ENCODE data around the gene CHCHD10. TPM values are rescaled to one million over a fixed set of nuclear protein-coding genes. Genes with fewer than 3 reads are reported as not detected.

Gene CHCHD10
- total RNA-seq, 1 donor from 2014 or later, result 68.8 TPM

- CTCF ChIA-PET, result no interaction called here
These were observed 44.6 kb upstream of the CHCHD10 start for GRCh38 chr22:23812378-23812777.

GRCh38 chr22:23806837-23807236, 39.1 kb upstream of the CHCHD10 start:
- no peak for TF ChIP-seq CTCF (IDR thresholded peaks at IDR 0.05)
- POLR2A ChIA-PET, result interaction anchor here (1.0 to 1.1 kb wide), 2 partner anchors 31 to 40 kb away, joined by 4 to 6 read pairs; no protein-coding TSS in a partner anchor
- CTCF ChIA-PET, result no interaction called here
- intact Hi-C loops (cut with micrococcal nuclease), result no loop called here
- H3K4me1 Mint-ChIP-seq, result peaks cover 68% of the 10 kb centered on the region
- H3K27ac Mint-ChIP-seq, result peak overlapping the region; percentile 80
- DNase-seq (no peak), ATAC-seq (ENCODE audit: low read depth) (no peak)
- H3K4me3 Mint-ChIP-seq, result peak overlapping the region; percentile 7
- H3K9me3 Mint-ChIP-seq, result no peaks in the 10 kb centered on the region
- H3K36me3 Mint-ChIP-seq (ENCODE audit: low read depth), result peaks cover 75% of the 10 kb centered on the region
- no peaks in the 10 kb centered on the region for H3K27me3 Mint-ChIP-seq

More at GRCh38 chr22:23812378-23812777, 44.6 kb upstream of the CHCHD10 start:
- Mint-ChIP-seq H3K36me3 (ENCODE audit: low read depth) (peaks cover 70% of the 10 kb centered on the region), H3K4me3 (no peak overlapping the region), H3K27ac (no peak overlapping the region), H3K27me3 (no peaks in the 10 kb centered on the region), H3K4me1 (peaks cover 19% of the 10 kb centered on the region), H3K9me3 (no peaks in the 10 kb centered on the region)
- TF ChIP-seq CTCF (IDR thresholded peaks at IDR 0.05), result no peak
- intact Hi-C loops (cut with micrococcal nuclease), result no loop called here
- DNase-seq, result no peak
- POLR2A ChIA-PET, result interaction anchor here (1.1 kb wide), 1 partner anchor 8 kb away, joined by 5 read pairs; no protein-coding TSS in a partner anchor
- no peak for ATAC-seq (ENCODE audit: low read depth)

GRCh38 chr22:23804781-23805291, 37.1 kb upstream of the CHCHD10 start:
- ChIA-PET POLR2A (interaction anchor here (0.5 to 1.8 kb wide), 5 partner anchors 17 to 87 kb away, joined by 3 to 8 read pairs (median 4); partner anchors contain the start of genes SMARCB1 and ZNF70), CTCF (interaction anchor here (1.0 kb wide), 1 partner anchor 45 kb away, joined by 5 read pairs; no protein-coding TSS in a partner anchor)
- H3K36me3 Mint-ChIP-seq (ENCODE audit: low read depth), result peaks cover 72% of the 10 kb centered on the region
- no peak for DNase-seq
- ATAC-seq (ENCODE audit: low read depth), result no peak
- TF ChIP-seq CTCF (IDR thresholded peaks at IDR 0.05), result no peak
- peak overlapping the region; percentile 80 for H3K27ac Mint-ChIP-seq
- peak overlapping the region; percentile 48 for H3K4me3 Mint-ChIP-seq
- H3K4me1 Mint-ChIP-seq, result peaks cover 77% of the 10 kb centered on the region
- no peaks in the 10 kb centered on the region for H3K9me3 Mint-ChIP-seq
- intact Hi-C loops (cut with micrococcal nuclease), result no loop called here
- no peaks in the 10 kb centered on the region for H3K27me3 Mint-ChIP-seq

GRCh38 chr22:23803001-23803819, 35.4 kb upstream of the CHCHD10 start:
- ChIA-PET CTCF (no interaction called here), POLR2A (interaction anchor here (0.8 to 5.0 kb wide), 6 partner anchors 34 to 54 kb away, joined by 4 to 46 read pairs (median 7); partner anchors contain the start of genes DERL3, SLC2A11 and ZNF70)
- H3K4me1 Mint-ChIP-seq, result peaks cover 92% of the 10 kb centered on the region
- H3K4me3 Mint-ChIP-seq, result peak overlapping the region; percentile 75
- peak overlapping the region; percentile 97 for H3K27ac Mint-ChIP-seq
- no peak for TF ChIP-seq CTCF (IDR thresholded peaks at IDR 0.05)
- intact Hi-C loops (cut with micrococcal nuclease), result no loop called here
- ATAC-seq (ENCODE audit: low read depth) (no peak), DNase-seq (no peak)
- peaks cover 75% of the 10 kb centered on the region for H3K36me3 Mint-ChIP-seq (ENCODE audit: low read depth)
- H3K9me3 Mint-ChIP-seq, result no peaks in the 10 kb centered on the region
- no peaks in the 10 kb centered on the region for H3K27me3 Mint-ChIP-seq

- no peak for DNase-seq
- H3K27ac Mint-ChIP-seq, result peak overlapping the region; percentile 97
- no peak for TF ChIP-seq CTCF (IDR thresholded peaks at IDR 0.05)
- H3K9me3 Mint-ChIP-seq, result no peaks in the 10 kb centered on the region
- no peaks in the 10 kb centered on the region for H3K27me3 Mint-ChIP-seq
- H3K36me3 Mint-ChIP-seq (ENCODE audit: low read depth), result peaks cover 75% of the 10 kb centered on the region
- no peak for ATAC-seq (ENCODE audit: low read depth)
- peaks cover 92% of the 10 kb centered on the region for H3K4me1 Mint-ChIP-seq
- ChIA-PET POLR2A (interaction anchor here (0.6 to 5.0 kb wide), 8 partner anchors 31 to 92 kb away, joined by 3 to 46 read pairs (median 4); partner anchors contain the start of genes DERL3, MIF and ZNF70), CTCF (interaction anchor here (1.1 kb wide), 1 partner anchor 47 kb away, joined by 4 read pairs; no protein-coding TSS in a partner anchor)
- H3K4me3 Mint-ChIP-seq, result peak overlapping the region; percentile 75
- intact Hi-C loops (cut with micrococcal nuclease), result loop anchor here (2.0 kb wide), 1 partner anchor 29 kb away; the partner anchor contains the start of gene MMP11
These were observed 34.2 kb upstream of the CHCHD10 start for GRCh38 chr22:23801886-23802377.
